Stimulated activated naive CD8-positive, alpha-beta T cell treated with anti-CD3 and anti-CD28 coated beads, Interleukin-15, amount 100 ng/mL, for 72 hours (primary cell): ENCODE results near the gene RAB7B.

Experiments
- ATAC-seq: fragments of 150-1000 bp; cut with Tn5 transposase; 2 replicates; pipeline ENCODE4 v1.10.0; 2021; ENCODE audit warnings: mild to moderate bottlenecking, moderate library complexity
- DNase-seq, 2 donors: peaks; one replicate each; pipeline ENCODE4 v3.0.0; 2021 to 2022
- H3K27ac Mint-ChIP-seq, 2 donors: one replicate each; pipeline ENCODE4 v1.8.0; 2022; ENCODE audit warnings: mild to moderate bottlenecking in 2 of 2, mixed read lengths in 2 of 2, moderate library complexity in 2 of 2
- H3K27me3 Mint-ChIP-seq: one replicate; pipeline ENCODE4 v1.8.0; 2022; ENCODE audit warnings: mixed read lengths
- H3K4me1 Mint-ChIP-seq: one replicate; pipeline ENCODE4 v1.8.0; 2022; ENCODE audit warnings: mild to moderate bottlenecking, mixed read lengths
- H3K4me3 Mint-ChIP-seq, 2 donors: one replicate each; pipeline ENCODE4 v1.8.0; 2022; ENCODE audit warnings: mild to moderate bottlenecking in 2 of 2, mixed read lengths in 2 of 2, moderate library complexity in 1 of 2
- H3K9me3 Mint-ChIP-seq, 2 donors: one replicate each; pipeline ENCODE4 v1.8.0; 2022; ENCODE audit warnings: mixed read lengths in 2 of 2

Gene RAB7B

GRCh38 chr1:205991237-205991636, 12.0 kb downstream of the RAB7B start:
- H3K27ac Mint-ChIP-seq = no peak overlapping the region
- no peak for DNase-seq
- ATAC-seq = no peak
- H3K27me3 Mint-ChIP-seq = peaks cover 18% of the 10 kb centered on the region
- H3K4me3 Mint-ChIP-seq = no peak overlapping the region
- H3K9me3 Mint-ChIP-seq = no peaks in the 10 kb centered on the region
- H3K4me1 Mint-ChIP-seq = no peaks in the 10 kb centered on the region

DNA sequence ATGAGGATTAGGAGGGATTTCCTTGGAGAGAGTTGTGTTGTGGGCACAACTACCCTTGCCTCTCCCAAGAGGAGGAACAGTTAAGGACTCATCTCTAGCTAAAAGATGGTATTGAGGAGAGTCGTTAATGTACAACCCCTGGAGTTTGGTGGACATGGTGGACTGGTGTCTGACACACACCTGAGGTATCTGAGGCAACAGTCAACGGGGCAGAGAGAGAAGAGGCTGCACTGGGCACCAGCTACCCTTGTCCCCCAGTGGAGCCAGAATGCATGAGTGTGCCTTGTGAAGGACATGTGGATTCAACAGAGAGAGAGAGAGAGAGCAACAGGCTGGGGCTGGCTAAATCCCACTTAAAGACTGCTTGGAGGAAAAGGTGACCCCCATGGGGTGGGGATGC, 13.0 kb downstream of the RAB7B start:
- H3K9me3 Mint-ChIP-seq = no peaks in the 10 kb centered on the region
- no peak overlapping the region for H3K27ac Mint-ChIP-seq
- ATAC-seq (no peak), DNase-seq (no peak)
- no peak overlapping the region for H3K4me3 Mint-ChIP-seq
- no peaks in the 10 kb centered on the region for H3K4me1 Mint-ChIP-seq
- H3K27me3 Mint-ChIP-seq = peaks cover 18% of the 10 kb centered on the region

- peaks cover 18% of the 10 kb centered on the region for H3K27me3 Mint-ChIP-seq
- no peaks in the 10 kb centered on the region for H3K9me3 Mint-ChIP-seq
- DNase-seq (no peak), ATAC-seq (no peak)
- H3K4me3 Mint-ChIP-seq = no peak overlapping the region
- no peak overlapping the region for H3K27ac Mint-ChIP-seq
- no peaks in the 10 kb centered on the region for H3K4me1 Mint-ChIP-seq
Observed at GRCh38 chr1:205989786-205990185, 13.4 kb downstream of the RAB7B start.

DNA sequence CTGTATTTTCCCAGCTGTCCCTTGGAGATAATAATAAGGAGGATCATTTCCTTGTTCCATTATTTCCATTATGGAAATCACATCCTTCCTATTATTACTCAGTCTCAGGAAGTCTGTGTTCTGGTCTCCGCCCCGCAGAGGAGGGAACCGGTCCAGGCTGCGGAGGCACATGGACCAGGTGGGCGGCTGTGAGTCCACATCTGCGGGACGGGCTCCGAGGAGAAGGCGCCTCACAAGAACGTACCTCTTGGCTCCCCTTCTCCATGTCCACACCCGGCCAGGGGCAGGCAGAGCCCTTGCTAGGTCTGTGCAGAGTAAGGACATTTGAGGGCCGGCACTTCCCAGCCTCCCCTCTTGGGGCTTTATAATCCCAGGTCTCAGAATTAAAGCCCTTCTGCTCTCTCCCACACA, 14.6 kb downstream of the RAB7B start:
- H3K4me3 Mint-ChIP-seq = no peak overlapping the region
- H3K27me3 Mint-ChIP-seq = peaks cover 18% of the 10 kb centered on the region
- no peak overlapping the region for H3K27ac Mint-ChIP-seq
- ATAC-seq = no peak
- no peak for DNase-seq
- H3K9me3 Mint-ChIP-seq = no peaks in the 10 kb centered on the region
- no peaks in the 10 kb centered on the region for H3K4me1 Mint-ChIP-seq

DNA sequence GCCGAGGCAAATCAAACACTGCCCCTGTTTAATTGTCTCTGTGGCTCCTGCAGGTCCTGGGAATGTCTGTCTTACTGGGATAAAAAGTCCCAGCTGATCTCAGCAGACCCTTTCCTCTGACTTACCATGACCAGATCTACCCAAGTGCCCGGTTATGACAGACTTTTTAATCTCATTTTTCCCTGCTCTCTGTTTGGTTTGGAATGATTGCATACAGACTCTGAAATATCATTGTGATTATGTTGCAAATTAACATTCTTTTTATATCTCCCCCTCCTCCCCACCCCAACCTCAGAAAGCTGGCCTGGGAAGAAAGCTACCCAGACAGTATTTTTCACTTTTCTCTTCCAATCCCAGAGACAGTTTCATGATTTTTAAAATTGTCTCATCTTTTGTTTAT, 16.3 kb downstream of the RAB7B start:
- Mint-ChIP-seq H3K4me3 (no peak overlapping the region), H3K9me3 (no peaks in the 10 kb centered on the region), H3K27me3 (peaks cover 18% of the 10 kb centered on the region), H3K4me1 (no peaks in the 10 kb centered on the region), H3K27ac (no peak overlapping the region)
- DNase-seq = no peak
- no peak for ATAC-seq

GRCh38 chr1:205986292-205986691, 16.9 kb downstream of the RAB7B start:
- no peak overlapping the region for H3K4me3 Mint-ChIP-seq
- H3K9me3 Mint-ChIP-seq = no peaks in the 10 kb centered on the region
- H3K27me3 Mint-ChIP-seq = peaks cover 18% of the 10 kb centered on the region
- H3K4me1 Mint-ChIP-seq = no peaks in the 10 kb centered on the region
- ATAC-seq (no peak), DNase-seq (no peak)
- H3K27ac Mint-ChIP-seq = peak overlapping the region in 1 of 2 donors; percentile 27

DNA sequence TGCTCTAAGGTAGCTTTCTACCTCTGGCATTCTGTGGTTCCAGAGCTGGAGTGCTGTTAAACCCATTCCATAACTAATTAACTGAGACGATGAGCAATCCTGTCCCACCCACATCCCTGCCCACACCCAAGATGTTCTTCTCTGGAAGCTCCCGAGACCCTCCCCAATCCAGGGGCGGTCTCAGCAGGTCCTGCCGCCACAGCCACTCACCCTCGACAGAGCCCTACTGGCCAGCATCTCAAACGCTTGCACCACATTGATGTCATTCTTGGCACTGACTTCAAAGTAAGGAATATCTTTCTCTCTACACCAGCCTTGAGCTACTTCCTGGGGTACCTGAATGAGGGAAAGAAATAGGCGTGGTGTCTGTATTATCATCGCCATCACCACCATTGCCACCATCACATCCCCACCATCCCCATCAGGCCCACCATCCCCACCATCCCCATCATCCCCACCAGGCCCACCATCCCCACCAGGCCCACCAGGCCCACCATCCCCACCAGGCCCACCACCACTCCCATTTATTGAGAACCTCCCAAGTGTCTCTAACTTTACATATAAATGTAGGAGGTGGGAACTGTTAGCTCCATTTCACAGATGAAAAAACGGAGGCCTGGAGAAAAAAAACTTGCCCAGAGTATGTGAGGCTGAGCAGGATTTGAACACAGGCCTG, 17.7 kb downstream of the RAB7B start:
- Mint-ChIP-seq H3K9me3 (no peaks in the 10 kb centered on the region), H3K4me3 (no peak overlapping the region), H3K4me1 (no peaks in the 10 kb centered on the region), H3K27ac (no peak overlapping the region), H3K27me3 (peaks cover 17% of the 10 kb centered on the region)
- DNase-seq = no peak
- peak; percentile 43 for ATAC-seq

- Mint-ChIP-seq H3K27me3 (peaks cover 3% of the 10 kb centered on the region), H3K9me3 (no peaks in the 10 kb centered on the region), H3K27ac (no peak overlapping the region), H3K4me1 (no peaks in the 10 kb centered on the region), H3K4me3 (no peak overlapping the region)
- ATAC-seq (peak; percentile 73), DNase-seq (peak; percentile 26 to 29)
Observed at GRCh38 chr1:205983925-205984725, 19.1 kb downstream of the RAB7B start.

DNA sequence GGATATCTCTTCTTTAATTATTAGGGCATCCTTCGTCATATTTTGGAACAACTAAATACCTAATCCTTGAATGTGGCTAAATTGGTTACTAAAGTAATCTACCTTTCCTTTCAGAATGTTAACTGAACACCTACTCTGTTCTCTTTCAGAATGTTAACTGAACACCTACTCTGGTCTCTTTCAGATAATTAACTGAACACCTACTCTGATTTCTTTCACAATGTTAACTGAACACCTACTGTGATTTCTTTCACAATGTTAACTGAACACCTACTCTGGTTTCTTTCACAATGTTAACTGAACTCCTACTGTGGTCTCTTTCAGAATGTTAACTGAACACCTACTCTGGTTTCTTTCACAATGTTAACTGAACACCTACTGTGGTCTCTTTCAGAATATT, 21.9 kb downstream of the RAB7B start:
- Mint-ChIP-seq H3K27me3 (no peaks in the 10 kb centered on the region), H3K4me1 (no peaks in the 10 kb centered on the region), H3K4me3 (no peak overlapping the region), H3K9me3 (no peaks in the 10 kb centered on the region), H3K27ac (no peak overlapping the region)
- no peak for DNase-seq
- no peak for ATAC-seq

DNA sequence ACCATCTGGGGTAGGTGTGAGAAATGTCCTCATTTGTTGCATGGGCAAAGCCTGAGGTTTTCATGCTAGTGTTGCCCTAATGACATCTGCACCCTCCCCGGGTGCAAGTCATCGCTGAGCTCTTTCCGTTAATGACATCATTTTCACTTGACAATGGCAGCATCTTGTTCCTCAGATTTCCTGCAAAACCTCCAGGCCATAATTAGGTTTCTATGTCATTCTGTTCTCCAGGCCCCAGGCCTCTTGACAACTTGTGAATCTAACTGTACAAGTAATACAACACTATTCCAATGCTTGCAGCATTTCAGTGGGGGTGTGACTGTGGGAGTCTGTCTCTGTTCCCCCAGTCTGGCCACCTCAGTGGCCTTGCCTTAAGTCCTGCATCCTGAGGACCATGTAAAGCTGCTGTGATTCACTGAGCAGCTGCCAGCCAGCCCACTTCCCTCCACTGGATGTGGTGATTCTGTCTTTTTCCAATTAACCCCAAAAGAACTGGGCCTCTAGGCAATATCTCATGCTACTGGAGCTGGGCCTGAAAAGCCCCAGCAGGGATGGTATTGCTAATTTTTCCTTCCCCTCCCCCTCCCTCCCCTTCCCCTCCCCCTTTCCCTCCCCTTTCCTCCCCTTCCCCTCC, 22.8 kb downstream of the RAB7B start:
- Mint-ChIP-seq H3K9me3 (no peaks in the 10 kb centered on the region), H3K4me1 (no peaks in the 10 kb centered on the region), H3K27ac (no peak overlapping the region), H3K27me3 (no peaks in the 10 kb centered on the region), H3K4me3 (no peak overlapping the region)
- ATAC-seq (no peak), DNase-seq (no peak)

GRCh38 chr1:205979301-205979700, 23.9 kb downstream of the RAB7B start:
- DNase-seq = no peak
- Mint-ChIP-seq H3K9me3 (peaks cover 9% of the 10 kb centered on the region in 2 donors), H3K4me3 (no peak overlapping the region), H3K27ac (no peak overlapping the region), H3K27me3 (no peaks in the 10 kb centered on the region), H3K4me1 (no peaks in the 10 kb centered on the region)
- ATAC-seq = no peak

DNA sequence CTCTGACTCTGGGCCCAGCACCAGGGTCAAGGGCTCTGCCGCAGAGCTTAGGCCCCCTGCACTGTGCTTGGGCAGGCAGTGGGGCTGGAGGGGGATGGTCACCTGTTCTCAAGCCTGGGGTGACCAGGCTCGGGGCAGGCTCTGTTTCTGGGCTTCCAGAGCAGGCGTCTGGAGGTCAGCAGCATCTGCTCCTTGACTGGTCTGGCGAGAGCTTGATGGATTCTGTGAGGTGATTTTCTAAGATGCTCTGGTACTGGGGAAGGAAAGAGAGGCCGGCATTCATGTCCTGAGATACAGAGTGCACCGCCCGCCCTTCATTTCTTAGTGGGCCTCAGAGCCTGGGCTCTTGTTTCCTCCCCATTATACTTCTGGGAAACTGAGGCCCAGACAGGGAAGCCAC, 24.5 kb downstream of the RAB7B start:
- Mint-ChIP-seq H3K4me3 (no peak overlapping the region), H3K27me3 (no peaks in the 10 kb centered on the region), H3K9me3 (peaks cover 15% of the 10 kb centered on the region in 2 donors), H3K27ac (no peak overlapping the region), H3K4me1 (no peaks in the 10 kb centered on the region)
- ATAC-seq (no peak), DNase-seq (no peak)

GRCh38 chr1:205977402-205978014, 25.7 kb downstream of the RAB7B start:
- Mint-ChIP-seq H3K9me3 (peaks cover 21 to 23% of the 10 kb centered on the region in 2 donors), H3K4me1 (no peaks in the 10 kb centered on the region), H3K4me3 (no peak overlapping the region), H3K27me3 (no peaks in the 10 kb centered on the region), H3K27ac (no peak overlapping the region)
- ATAC-seq = peak; percentile 83
- peak; percentile 71 to 72 for DNase-seq

DNA sequence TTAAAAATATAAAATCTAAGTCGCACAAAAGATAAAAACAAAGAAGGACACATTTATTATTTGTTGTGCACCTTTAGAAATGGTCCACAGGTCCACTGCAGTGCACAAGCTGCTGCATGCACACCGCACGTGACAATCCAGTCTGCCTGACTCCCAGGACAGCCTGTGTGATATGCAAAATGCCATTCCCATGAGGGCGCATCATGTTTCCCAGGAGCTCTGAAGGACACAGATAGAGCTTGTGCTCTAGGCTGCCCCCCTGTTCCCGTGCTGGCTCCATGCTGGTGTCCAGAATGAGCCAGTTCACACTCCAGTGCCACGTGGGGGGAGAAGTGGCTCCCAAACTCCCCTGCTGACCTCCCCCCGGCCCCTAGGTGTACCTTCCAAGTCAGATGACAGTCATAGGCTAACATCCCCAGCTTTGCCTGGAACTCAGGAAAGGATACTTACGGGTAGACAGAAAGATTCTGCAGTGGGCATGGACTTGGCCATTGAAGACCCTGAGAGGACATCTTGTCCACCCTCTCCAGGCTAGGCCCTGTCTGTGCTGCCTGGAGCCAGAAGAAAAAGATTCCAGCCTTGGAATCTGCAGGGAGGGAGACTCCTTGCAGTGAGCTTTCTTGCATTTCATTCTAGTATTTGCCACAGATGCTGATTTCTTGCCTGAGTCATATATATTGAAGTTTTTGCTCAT, 26.3 kb downstream of the RAB7B start:
- H3K27ac Mint-ChIP-seq = no peak overlapping the region
- ATAC-seq (no peak), DNase-seq (no peak)
- H3K27me3 Mint-ChIP-seq = no peaks in the 10 kb centered on the region
- H3K4me3 Mint-ChIP-seq = no peak overlapping the region
- peaks cover 21 to 23% of the 10 kb centered on the region in 2 donors for H3K9me3 Mint-ChIP-seq
- H3K4me1 Mint-ChIP-seq = no peaks in the 10 kb centered on the region

GRCh38 chr1:205976036-205976435, 27.2 kb downstream of the RAB7B start:
- Mint-ChIP-seq H3K9me3 (peaks cover 21 to 23% of the 10 kb centered on the region in 2 donors), H3K27me3 (no peaks in the 10 kb centered on the region), H3K27ac (no peak overlapping the region), H3K4me1 (no peaks in the 10 kb centered on the region), H3K4me3 (no peak overlapping the region)
- DNase-seq = no peak
- no peak for ATAC-seq
